HCT116 (cell line): ENCODE results near the gene NSUN7. TPM values are rescaled to one million over a fixed set of nuclear protein-coding genes. Genes with fewer than 3 reads are reported as not detected.

Experiments used
- ATAC-seq: fragments of 200-7000 bp; cut with Tn5 transposase; 2 replicates; pipeline ENCODE4 v1.9.1; 2020; ENCODE audit warnings: mild to moderate bottlenecking, moderate library complexity
- BruUV-seq: library from RNA; stranded (reverse); fragments of 400-500 nt; replicated peaks from 2 replicates; lab custom pipeline; 2021; lab: Mats Ljungman, UMichigan
- CTCF ChIA-PET: fragments of 300-600 bp; sonication (Branson Sonifier 250); formaldehyde crosslinking; loops from one replicate; lab custom pipeline; 2021; ENCODE audit warnings: antibody characterized with exemption; lab: Charles Lee
- POLR2A ChIA-PET: fragments of 300-600, 350-600 bp; sonication (Branson Sonifier 250); formaldehyde crosslinking; loops from one replicate; lab custom pipeline; 2021; ENCODE audit warnings: antibody characterized with exemption; lab: Charles Lee
- RAD21 ChIA-PET, 2 experiments: fragments of 300-600 bp; sonication (Branson Sonifier 250); formaldehyde crosslinking; loops; one replicate each; lab custom pipeline; 2023; ENCODE audit warnings: low total read pairs in 2 of 2; ENCODE audit not compliant: uncharacterized antibody in 2 of 2, unreplicated experiment in 2 of 2, low non-redundant PET in 1 of 2; lab: Charles Lee
- DNase-seq: peaks from one replicate; pipeline ENCODE4 v3.0.0-alpha.2; 2010; ENCODE audit warnings: low read depth, low spot score
- H2AFZ ChIP-seq: fragments of 200-600 bp; shearing (Covaris generic), sonication (generic); 2 replicates; pipeline ENCODE4 v1.6.1; 2017; ENCODE audit warnings: low read depth, mixed run types, mixed read lengths, antibody characterized with exemption, low read length; ENCODE audit not compliant: poor library complexity, severe bottlenecking
- H3K27ac ChIP-seq: 2 replicates; pipeline ENCODE4 v1.5.1; 2012; ENCODE audit warnings: low read depth, low read length
- H3K27me3 ChIP-seq: fragments of 200-600 bp; sonication (generic); 2 replicates; pipeline ENCODE4 v1.6.1; 2016; ENCODE audit warnings: mixed run types, low read length, mixed read lengths; ENCODE audit not compliant: insufficient read depth
- H3K36me3 ChIP-seq, 2 experiments: fragments of 200-500 bp in 1 of 2; fragments of 200-600 bp in 1 of 2; sonication (Bioruptor generic) in 1 of 2; sonication (generic) in 1 of 2; 2 replicates each; pipeline versions ENCODE4 v1.5.1 to v1.6.1; 2014 to 2016; ENCODE audit warnings: low read length in 2 of 2, inconsistent platforms in 1 of 2, mixed read lengths in 1 of 2, mixed run types in 1 of 2; ENCODE audit not compliant: insufficient read depth in 2 of 2, control insufficient read depth in 1 of 2
- H3K4me1 ChIP-seq, 2 experiments: fragments of 200-600 bp in 1 of 2; sonication (generic) in 1 of 2; 2 replicates each; pipeline versions ENCODE4 v1.5.1 to v1.6.1; 2012 to 2017; ENCODE audit warnings: low read length in 2 of 2, inconsistent platforms in 1 of 2, mild to moderate bottlenecking in 1 of 2, mixed read lengths in 1 of 2, mixed run types in 1 of 2, moderate library complexity in 1 of 2; ENCODE audit not compliant: insufficient read depth in 2 of 2, control insufficient read depth in 1 of 2
- H3K4me2 ChIP-seq: fragments of 200-600 bp; sonication (generic); 2 replicates; pipeline ENCODE4 v1.6.1; 2017; ENCODE audit warnings: mixed run types, low read length, mixed read lengths
- H3K4me3 ChIP-seq, 2 experiments: fragments of 200-600 bp in 1 of 2; sonication (generic) in 1 of 2; replicated peaks in 1 of 2; 2 replicates each; pipeline ENCODE4 v1.5.1; 2011 to 2016; ENCODE audit warnings: low read length in 2 of 2, control low read depth in 1 of 2, low read depth in 1 of 2, mild to moderate bottlenecking in 1 of 2, mixed read lengths in 1 of 2, mixed run types in 1 of 2
- H3K79me2 ChIP-seq: fragments of 200-600 bp; sonication (generic); 2 replicates; pipeline ENCODE4 v1.6.1; 2017; ENCODE audit warnings: mild to moderate bottlenecking, mixed run types, low read length, moderate library complexity, mixed read lengths; ENCODE audit not compliant: insufficient read depth
- H3K9ac ChIP-seq: fragments of 200-600 bp; sonication (generic); 2 replicates; pipeline ENCODE4 v1.6.1; 2016; ENCODE audit warnings: low read length, mixed read lengths
- H3K9me2 ChIP-seq: fragments of 200-600 bp; sonication (generic), shearing (Covaris generic); 2 replicates; pipeline ENCODE4 v1.6.1; 2017; ENCODE audit warnings: mixed run types, mild to moderate bottlenecking, moderate library complexity; ENCODE audit not compliant: insufficient read depth
- H3K9me3 ChIP-seq, 2 experiments: fragments of 200-500 bp in 1 of 2; fragments of 200-600 bp in 1 of 2; sonication (Bioruptor generic) in 1 of 2; sonication (generic) in 1 of 2; 2 replicates each; pipeline ENCODE4 v1.6.1; 2014 to 2017; ENCODE audit warnings: low read length in 2 of 2, mixed read lengths in 2 of 2, inconsistent platforms in 1 of 2, low read depth in 1 of 2, mild to moderate bottlenecking in 1 of 2, mixed run types in 1 of 2, moderate library complexity in 1 of 2; ENCODE audit not compliant: control insufficient read depth in 1 of 2, insufficient read depth in 1 of 2
- H4K20me1 ChIP-seq: fragments of 200-600 bp; sonication (generic), shearing (Covaris generic); 2 replicates; pipeline ENCODE4 v1.6.1; 2017; ENCODE audit warnings: mixed run types, mild to moderate bottlenecking, moderate library complexity; ENCODE audit not compliant: insufficient read depth
- CBX3 ChIP-seq: IDR thresholded peaks from 2 replicates; pipeline ENCODE4 v1.6.1; 2012; ENCODE audit warnings: low read depth
- MAX ChIP-seq: IDR thresholded peaks from 2 replicates; pipeline ENCODE4 v1.6.1; 2012
- REST ChIP-seq: IDR thresholded peaks from 2 replicates; pipeline ENCODE4 v1.6.1; 2012; ENCODE audit warnings: low read depth
- ZFX ChIP-seq: fragments of 450-650 bp; IDR thresholded peaks from 2 replicates; pipeline ENCODE4 v1.6.1; 2017
- intact Hi-C: fragments of 100-400 bp; cut with micrococcal nuclease; formaldehyde crosslinking; loops from 2 replicates; pipeline ENCODE4 v1.10.0; 2022
- total RNA-seq: library from RNA; stranded (reverse); gene quantifications from one replicate; pipeline ENCODE4 v1.2.1, GENCODE V29; 2021; ENCODE audit not compliant: unreplicated experiment
- TF ChIP-seq, protein P1 (sequence below): IDR thresholded peaks from 2 replicates; pipeline ENCODE4 v1.6.1; 2011; ENCODE audit warnings: mild to moderate bottlenecking, low read length, moderate library complexity; ENCODE audit not compliant: insufficient replicate concordance; ENCODE audit errors: extremely low read depth

The NSUN7 gene
- total RNA-seq, 1 experiment from 2014 or later: 0.07 TPM

GRCh38 chr4:40755616-40756015, 5.9 kb downstream of the NSUN7 start:
- CTCF ChIA-PET: no interaction called here
- Histone ChIP-seq H3K4me3 (no peak overlapping the region), H3K9me2 (no peaks in the 10 kb centered on the region), H3K9me3 (no peaks in the 10 kb centered on the region), H3K9ac (no peak overlapping the region), H3K4me2 (no peak overlapping the region), H3K4me1 (no peaks in the 10 kb centered on the region), H4K20me1 (no peaks in the 10 kb centered on the region), H3K27me3 (no peaks in the 10 kb centered on the region), H3K27ac (no peak overlapping the region), H2AFZ (no peak overlapping the region), H3K36me3 (no peaks in the 10 kb centered on the region), H3K79me2 (no peaks in the 10 kb centered on the region)
- RAD21 ChIA-PET: no interaction called here
- no TSS peak for BruUV-seq
- intact Hi-C loops: no loop called here
- DNase-seq (no peak), ATAC-seq (no peak)
- TF ChIP-seq REST (no peak), ZFX (no peak), CBX3 (no peak), MAX (no peak)
- TF ChIP-seq, protein P1, sequence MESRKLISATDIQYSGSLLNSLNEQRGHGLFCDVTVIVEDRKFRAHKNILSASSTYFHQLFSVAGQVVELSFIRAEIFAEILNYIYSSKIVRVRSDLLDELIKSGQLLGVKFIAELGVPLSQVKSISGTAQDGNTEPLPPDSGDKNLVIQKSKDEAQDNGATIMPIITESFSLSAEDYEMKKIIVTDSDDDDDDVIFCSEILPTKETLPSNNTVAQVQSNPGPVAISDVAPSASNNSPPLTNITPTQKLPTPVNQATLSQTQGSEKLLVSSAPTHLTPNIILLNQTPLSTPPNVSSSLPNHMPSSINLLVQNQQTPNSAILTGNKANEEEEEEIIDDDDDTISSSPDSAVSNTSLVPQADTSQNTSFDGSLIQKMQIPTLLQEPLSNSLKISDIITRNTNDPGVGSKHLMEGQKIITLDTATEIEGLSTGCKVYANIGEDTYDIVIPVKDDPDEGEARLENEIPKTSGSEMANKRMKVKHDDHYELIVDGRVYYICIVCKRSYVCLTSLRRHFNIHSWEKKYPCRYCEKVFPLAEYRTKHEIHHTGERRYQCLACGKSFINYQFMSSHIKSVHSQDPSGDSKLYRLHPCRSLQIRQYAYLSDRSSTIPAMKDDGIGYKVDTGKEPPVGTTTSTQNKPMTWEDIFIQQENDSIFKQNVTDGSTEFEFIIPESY: no peak
- POLR2A ChIA-PET: no interaction called here
